ENCODE data around the gene TLX1.

TLX1 gene

GRCh38 chr10:101112799-101113594, 18.1 kb upstream of the TLX1 start:
- DNase-seq (ENCODE audit: low read depth), result no peak

- no peak for DNase-seq (ENCODE audit: low read depth)
Measured at GRCh38 chr10:101113890-101114403, 17.2 kb upstream of the TLX1 start.

DNA sequence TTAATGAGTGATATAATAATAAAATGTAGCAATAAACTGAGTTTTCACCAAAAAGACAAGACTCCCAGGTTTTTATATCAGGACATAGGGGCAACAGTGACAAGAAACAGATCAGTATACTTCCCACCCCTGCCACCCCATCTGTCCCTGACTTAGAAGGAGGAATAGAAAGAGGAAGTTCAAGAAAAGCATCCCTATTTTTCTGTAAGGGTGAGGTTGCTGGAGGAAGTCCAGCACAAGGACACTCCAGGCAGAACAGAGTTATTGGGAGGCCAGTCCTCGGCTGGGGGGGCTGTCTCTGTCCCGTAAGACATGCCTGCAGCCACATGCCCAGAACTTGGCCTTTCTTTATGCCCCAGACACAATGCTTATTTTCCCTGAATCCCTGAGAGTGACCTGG, 16.5 kb upstream of the TLX1 start:
- DNase-seq (ENCODE audit: low read depth), result no peak

GRCh38 chr10:101116754-101117153, 14.3 kb upstream of the TLX1 start:
- DNase-seq (ENCODE audit: low read depth), result no peak

GRCh38 chr10:101118031-101118430, 13.1 kb upstream of the TLX1 start:
- no peak for DNase-seq (ENCODE audit: low read depth)

DNA sequence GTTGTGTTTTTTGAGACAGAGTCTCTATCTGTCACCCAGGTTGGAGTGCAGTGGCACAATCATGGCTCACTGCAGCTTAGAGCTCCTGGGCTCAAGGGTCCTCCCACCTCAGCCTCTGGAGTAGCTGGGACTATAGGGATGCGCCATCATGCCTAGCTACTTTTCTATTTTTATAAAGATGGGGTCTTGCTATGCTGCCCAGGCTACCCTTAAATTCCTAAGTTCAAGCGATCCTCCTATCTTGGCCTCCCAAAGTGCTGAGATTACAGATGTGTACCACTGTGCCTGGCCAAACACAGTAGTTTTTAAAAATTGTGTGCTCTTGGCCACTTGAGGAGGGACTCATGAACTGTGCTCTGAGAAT, 10.6 kb upstream of the TLX1 start:
- DNase-seq (ENCODE audit: low read depth), result no peak

DNA sequence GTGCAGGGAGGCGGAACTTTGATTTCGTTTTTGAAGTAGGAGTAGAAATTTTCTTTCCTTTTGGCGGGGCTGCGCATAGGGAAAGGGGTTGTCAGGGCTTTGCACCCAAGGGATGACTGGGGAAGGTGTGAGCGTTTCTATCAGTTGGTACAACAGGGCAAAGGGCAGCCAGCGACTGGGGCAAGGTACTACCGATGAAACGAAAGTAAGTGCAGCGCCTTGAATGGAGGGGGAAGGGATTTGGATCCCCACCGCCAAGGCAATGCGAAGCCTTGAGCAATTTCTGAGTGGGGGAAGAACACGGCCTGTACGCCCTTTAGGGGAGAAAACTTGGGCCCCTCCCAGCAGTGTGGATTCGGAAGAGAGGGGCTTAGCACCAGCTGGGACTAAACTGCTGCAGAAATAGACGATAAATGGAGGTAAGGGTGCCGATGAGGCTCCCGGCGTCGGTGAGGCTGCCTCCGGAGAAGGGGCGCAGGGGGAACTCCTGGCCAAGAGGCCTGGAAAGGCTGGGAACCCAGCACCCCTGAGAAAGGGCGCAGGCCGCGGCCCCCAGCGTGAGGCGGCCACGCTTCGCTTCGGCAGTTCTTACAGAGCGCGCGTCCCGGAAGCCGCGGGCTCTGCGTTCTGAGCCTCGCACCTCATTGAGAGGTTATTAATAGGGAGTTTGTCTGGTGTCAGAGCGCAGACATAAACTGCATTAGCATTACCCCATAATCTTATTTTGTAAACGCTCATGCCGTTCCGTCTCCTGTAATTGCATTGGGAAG, 10.0 kb upstream of the TLX1 start:
- no peak for DNase-seq (ENCODE audit: low read depth)

DNA sequence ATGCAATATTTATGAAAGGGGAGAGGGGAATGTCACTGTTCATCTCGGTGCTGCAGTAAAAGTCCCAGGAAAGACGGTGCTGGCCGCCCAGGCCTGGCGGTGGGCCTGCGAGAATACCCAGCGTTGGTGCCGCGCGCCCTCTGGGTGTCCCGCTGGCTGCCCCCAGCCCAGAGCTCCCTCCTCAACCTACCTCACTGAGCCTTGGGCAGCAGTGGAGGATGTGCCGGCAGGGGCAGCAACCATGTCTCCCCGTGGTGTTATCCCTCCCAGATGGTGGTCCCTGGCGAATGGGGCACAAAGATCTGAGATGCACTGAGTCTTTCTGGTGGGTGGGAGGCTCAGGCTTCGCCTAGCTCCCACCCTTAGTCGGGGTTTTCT, 9.5 kb upstream of the TLX1 start:
- DNase-seq (ENCODE audit: low read depth), result no peak

GRCh38 chr10:101122270-101123084, 8.6 kb upstream of the TLX1 start:
- no peak for DNase-seq (ENCODE audit: low read depth)

DNA sequence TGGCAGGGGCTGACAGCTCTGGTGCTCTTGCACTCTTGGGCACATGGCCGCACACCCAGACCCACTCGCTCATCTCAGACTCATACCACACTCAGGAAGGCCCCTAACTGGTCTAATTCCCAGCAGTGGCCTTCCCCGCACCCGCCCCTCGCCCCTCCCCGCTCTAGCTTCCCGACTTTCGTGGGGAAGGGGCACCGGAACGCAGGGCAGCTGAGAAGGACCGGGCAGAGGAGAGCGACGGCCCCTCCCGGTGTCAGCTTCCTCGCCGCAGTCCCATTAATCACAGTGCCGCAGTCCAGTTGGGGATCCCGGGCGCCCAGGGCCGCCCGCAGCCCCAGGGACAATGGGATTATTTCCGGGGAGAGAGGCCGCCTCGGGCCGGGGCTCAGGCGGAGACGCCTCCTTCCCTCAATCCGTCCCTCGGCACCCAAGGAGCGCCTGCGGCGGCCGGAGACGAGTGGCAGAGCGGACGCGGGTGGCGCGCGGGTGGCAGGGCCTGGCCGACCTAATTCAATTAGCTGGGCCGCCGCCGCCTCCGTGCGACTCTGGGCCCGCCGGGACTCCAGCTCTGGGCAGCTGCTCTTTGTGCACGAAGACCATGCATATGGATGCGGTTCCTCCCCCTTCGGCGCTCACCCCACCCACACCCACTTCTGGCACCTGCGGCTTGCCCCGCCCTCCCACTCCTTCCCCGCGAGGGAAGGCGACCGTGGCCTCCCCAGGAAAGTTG, 7.8 kb upstream of the TLX1 start:
- DNase-seq (ENCODE audit: low read depth), result no peak

DNA sequence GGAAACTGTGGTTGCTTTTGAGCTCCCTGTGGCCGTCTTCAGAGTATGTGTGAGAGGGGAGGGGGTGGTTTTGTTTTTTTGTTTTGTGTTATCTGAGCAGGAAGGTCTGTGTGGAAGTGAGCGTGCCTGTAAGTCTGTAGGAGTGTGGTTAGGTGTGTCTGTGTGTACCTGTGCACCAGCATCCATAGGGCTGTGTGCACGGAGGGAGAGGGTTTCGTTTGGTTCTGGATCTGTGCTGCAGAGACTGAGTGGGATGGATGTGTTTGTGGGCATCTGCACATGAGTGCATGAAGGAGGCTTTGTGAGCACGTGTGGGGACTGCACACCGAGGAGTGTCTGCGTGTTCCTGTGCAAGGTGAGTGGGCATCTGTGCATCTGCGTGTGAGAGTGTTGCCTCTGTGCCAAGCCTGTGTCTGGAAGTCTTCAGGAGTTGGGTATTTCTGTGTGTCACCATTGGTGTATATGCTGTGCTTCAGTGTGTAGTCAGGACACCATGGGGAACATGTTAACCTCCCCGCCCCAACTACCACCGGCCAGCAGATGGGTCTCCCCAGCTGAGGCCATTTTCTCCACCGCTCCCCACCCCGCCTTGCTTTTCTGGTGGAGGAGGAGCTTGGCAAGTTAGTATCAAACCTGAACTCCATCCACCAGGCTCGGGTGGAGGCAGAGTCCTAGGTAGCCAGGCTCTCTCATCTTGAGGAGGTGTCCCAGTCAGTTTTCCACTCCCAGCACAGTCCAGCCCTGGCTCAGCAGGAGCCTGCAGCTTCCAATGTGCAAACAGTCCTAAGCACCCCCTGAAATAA, 7.1 kb upstream of the TLX1 start:
- no peak for DNase-seq (ENCODE audit: low read depth)

GRCh38 chr10:101124933-101125332, 6.2 kb upstream of the TLX1 start:
- no peak for DNase-seq (ENCODE audit: low read depth)

- DNase-seq (ENCODE audit: low read depth), result no peak
Measured at GRCh38 chr10:101126684-101127628, 4.1 kb upstream of the TLX1 start.

GRCh38 chr10:101130141-101130540, 959 bp upstream of the TLX1 start:
- no peak for DNase-seq (ENCODE audit: low read depth)

GRCh38 chr10:101131962-101132635, 999 bp downstream of the TLX1 start:
- DNase-seq (ENCODE audit: low read depth), result no peak

DNA sequence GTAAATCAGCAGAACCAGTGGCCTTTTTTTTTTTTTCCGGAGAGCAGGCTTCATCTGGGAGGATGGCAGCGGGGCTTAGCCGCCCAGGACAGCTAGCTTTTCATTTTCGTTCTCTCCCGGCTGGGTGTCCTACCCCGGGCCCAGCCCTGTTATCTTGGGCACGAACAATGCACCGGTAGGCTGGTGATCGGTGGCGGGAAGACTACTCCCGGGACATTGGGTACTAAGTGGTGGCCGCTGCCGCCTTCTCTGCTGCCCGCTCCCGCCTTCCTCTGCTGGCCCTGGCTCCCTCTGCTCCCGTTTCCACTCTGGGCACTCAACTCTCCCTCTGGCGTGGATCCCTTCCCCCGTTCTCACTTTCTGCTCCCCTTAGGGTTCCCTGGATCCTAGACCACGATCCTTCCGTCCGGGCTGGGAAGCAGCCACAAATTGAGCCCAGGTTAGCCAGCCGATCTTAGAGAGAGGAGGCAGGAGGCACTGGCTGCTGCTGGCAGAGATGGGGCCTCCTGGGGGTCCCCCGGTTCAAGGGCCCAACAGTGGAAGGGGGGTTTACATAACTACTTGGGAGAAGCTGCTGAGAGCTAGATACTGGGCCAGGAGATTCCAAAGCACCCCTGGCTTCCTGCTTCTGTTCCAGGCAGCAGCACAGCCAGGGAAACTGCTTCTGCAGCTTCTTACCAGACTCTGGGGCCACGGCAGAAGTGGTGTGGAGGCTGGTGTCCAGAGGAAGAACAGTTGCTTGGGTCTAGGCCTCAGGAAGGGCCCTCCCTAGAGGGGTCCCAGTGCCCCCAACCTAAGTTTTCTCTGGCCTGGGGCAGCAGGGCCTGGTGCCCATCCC, 1.8 kb downstream of the TLX1 start:
- DNase-seq (ENCODE audit: low read depth), result no peak

GRCh38 chr10:101133489-101134298, 2.6 kb downstream of the TLX1 start:
- DNase-seq (ENCODE audit: low read depth), result no peak

Data from stimulated activated CD8-positive, alpha-beta memory T cell treated with anti-CD3 and anti-CD28 coated beads, Interleukin-7, amount 100 ng/mL, for 24 hours (primary cell).